Right atrium auricular region (tissue), 2 donors: ENCODE measurements around the gene CTDNEP1. TPM values are rescaled to one million over a fixed set of nuclear protein-coding genes. Genes with fewer than 3 reads are reported as not detected.

Experiments used
- DNase-seq: peaks from one replicate; pipeline ENCODE4 v3.0.0-alpha.2; 2019; ENCODE audit warnings: low spot score
- H3K27ac ChIP-seq, 2 donors: fragments of 200-600 bp; sonication (generic); 1 replicate in 1 of 2; 2 replicates in 1 of 2; pipeline ENCODE4 v1.5.1; 2016 to 2019
- H3K27me3 ChIP-seq, 2 donors: fragments of 200-600 bp; sonication (generic); one replicate each; pipeline versions ENCODE4 v1.5.1 to v1.6.0; 2017 to 2019
- H3K36me3 ChIP-seq: fragments of 200-600 bp; sonication (generic); one replicate; pipeline ENCODE4 v1.5.1; 2016
- H3K4me1 ChIP-seq, 2 donors: fragments of 200-600 bp; sonication (generic); one replicate each; pipeline versions ENCODE4 v1.5.1 to v1.6.0; 2017 to 2019
- H3K4me3 ChIP-seq, 2 donors: fragments of 200-600 bp; sonication (generic); 1 replicate in 1 of 2; 2 replicates in 1 of 2; pipeline ENCODE4 v1.5.1; 2017 to 2019; ENCODE audit warnings: mild to moderate bottlenecking in 1 of 2, moderate library complexity in 1 of 2
- H3K9me3 ChIP-seq, 2 donors: fragments of 200-600 bp; sonication (generic); one replicate each; pipeline ENCODE4 v1.5.1; 2019
- CTCF ChIP-seq, 2 donors: fragments of 200-600 bp; sonication (generic); IDR thresholded peaks; one replicate each; pipeline ENCODE4 v1.5.1; 2019; ENCODE audit warnings: antibody characterized with exemption in 2 of 2
- total RNA-seq, 2 donors: library from RNA; depleted of rRNA; stranded (reverse); fragments of >200 nt; gene quantifications; one replicate each; pipeline ENCODE4 v1.1.0, GENCODE V29; 2016

Gene CTDNEP1
- total RNA-seq, 2 donors from 2014 or later, result 55.0 to 77.2 TPM

- H3K9me3 ChIP-seq, result no peaks in the 10 kb centered on the region
- no peak for TF ChIP-seq CTCF (IDR thresholded peaks at IDR 0.05)
Measured at GRCh38 chr17:7208754-7209460, 42.6 kb downstream of the CTDNEP1 start.

GRCh38 chr17:7208027-7208571 lies 43.4 kb downstream of the CTDNEP1 start:
- Histone ChIP-seq H3K36me3 (peaks cover 6% of the 10 kb centered on the region), H3K27ac (no peak overlapping the region), H3K4me3 (no peak overlapping the region), H3K27me3 (no peaks in the 10 kb centered on the region), H3K9me3 (no peaks in the 10 kb centered on the region), H3K4me1 (peaks cover 0 to 28% of the 10 kb centered on the region in 2 donors)
- no peak for DNase-seq
- TF ChIP-seq CTCF (IDR thresholded peaks at IDR 0.05), result no peak

More at GRCh38 chr17:7208754-7209460, 42.6 kb downstream of the CTDNEP1 start:
- Histone ChIP-seq H3K27me3 (no peaks in the 10 kb centered on the region), H3K36me3 (no peaks in the 10 kb centered on the region), H3K4me3 (no peak overlapping the region), H3K4me1 (peaks cover 0 to 32% of the 10 kb centered on the region in 2 donors), H3K27ac (no peak overlapping the region)
- no peak for DNase-seq

- no peak overlapping the region for H3K4me3 ChIP-seq
- no peaks in the 10 kb centered on the region for H3K9me3 ChIP-seq
- no peak overlapping the region for H3K27ac ChIP-seq
- H3K27me3 ChIP-seq, result no peaks in the 10 kb centered on the region
- DNase-seq, result no peak
- H3K36me3 ChIP-seq, result peaks cover 14% of the 10 kb centered on the region
- no peak for TF ChIP-seq CTCF (IDR thresholded peaks at IDR 0.05)
- H3K4me1 ChIP-seq, result peaks cover 0 to 28% of the 10 kb centered on the region in 2 donors
Measured at GRCh38 chr17:7207120-7208001, 44.2 kb downstream of the CTDNEP1 start.

- Histone ChIP-seq H3K27ac (peak overlapping the region; percentile 57 to 60), H3K27me3 (no peaks in the 10 kb centered on the region), H3K36me3 (peaks cover 26% of the 10 kb centered on the region), H3K9me3 (no peaks in the 10 kb centered on the region), H3K4me3 (peak overlapping the region; percentile 40 to 57), H3K4me1 (peaks cover 0 to 24% of the 10 kb centered on the region in 2 donors)
- no peak for DNase-seq
- TF ChIP-seq CTCF (IDR thresholded peaks at IDR 0.05), result no peak
Measured at GRCh38 chr17:7205561-7205960, 46.0 kb downstream of the CTDNEP1 start.

- H3K27ac ChIP-seq, result peak overlapping the region; percentile 57 to 60
- H3K4me3 ChIP-seq, result peak overlapping the region; percentile 40 to 57
- no peaks in the 10 kb centered on the region for H3K27me3 ChIP-seq
- peak; percentile 89 for DNase-seq
- no peaks in the 10 kb centered on the region for H3K9me3 ChIP-seq
- no peak for TF ChIP-seq CTCF (IDR thresholded peaks at IDR 0.05)
- peaks cover 0 to 24% of the 10 kb centered on the region in 2 donors for H3K4me1 ChIP-seq
- peaks cover 26% of the 10 kb centered on the region for H3K36me3 ChIP-seq
Measured at GRCh38 chr17:7204828-7205461, 46.6 kb downstream of the CTDNEP1 start.
